Trophoblast cell (in vitro differentiated cells and primary cell): Measurements from ENCODE around the gene LRP2.

Experiments
- DNase-seq, 2 donors: peaks; one replicate each; pipeline ENCODE4 v3.0.0-alpha.2; 2016
- H2AFZ ChIP-seq: 2 replicates; pipeline ENCODE4 v1.6.1; 2013; ENCODE audit warnings: low read length, moderate library complexity, mild to moderate bottlenecking; ENCODE audit not compliant: insufficient read depth, poor library complexity
- H2AK5ac ChIP-seq: 2 replicates; pipeline ENCODE4 v1.6.1; 2013; ENCODE audit warnings: mild to moderate bottlenecking, low read length
- H2BK120ac ChIP-seq: 2 replicates; pipeline ENCODE4 v1.6.1; 2013; ENCODE audit warnings: low read length, mild to moderate bottlenecking, moderate library complexity; ENCODE audit not compliant: insufficient read depth, poor library complexity
- H2BK12ac ChIP-seq: 2 replicates; pipeline ENCODE4 v1.6.1; 2013; ENCODE audit warnings: mild to moderate bottlenecking, low read length, moderate library complexity
- H2BK5ac ChIP-seq: 2 replicates; pipeline ENCODE4 v1.6.1; 2013; ENCODE audit warnings: low read length, low read depth, moderate library complexity, mild to moderate bottlenecking; ENCODE audit not compliant: poor library complexity
- H3K14ac ChIP-seq: 2 replicates; pipeline ENCODE4 v1.6.1; 2013; ENCODE audit warnings: mild to moderate bottlenecking, low read length
- H3K18ac ChIP-seq: 2 replicates; pipeline ENCODE4 v1.6.1; 2013; ENCODE audit warnings: mild to moderate bottlenecking, low read length
- H3K23ac ChIP-seq: 2 replicates; pipeline ENCODE4 v1.6.1; 2013; ENCODE audit warnings: low read length
- H3K27ac ChIP-seq: 2 replicates; pipeline ENCODE4 v1.5.1; 2013; ENCODE audit warnings: low read depth, mild to moderate bottlenecking, inconsistent platforms, low read length, moderate library complexity
- H3K27me3 ChIP-seq: 2 replicates; pipeline ENCODE4 v1.6.1; 2013; ENCODE audit warnings: inconsistent platforms, mild to moderate bottlenecking, low read length, moderate library complexity; ENCODE audit not compliant: insufficient read depth
- H3K36me3 ChIP-seq, 2 experiments: 1 replicate in 1 of 2; 2 replicates in 1 of 2; pipeline ENCODE4 v1.6.1; 2013; ENCODE audit warnings: low read length in 2 of 2, mild to moderate bottlenecking in 2 of 2, moderate library complexity in 1 of 2; ENCODE audit not compliant: insufficient read depth in 2 of 2, control insufficient read depth in 1 of 2
- H3K4ac ChIP-seq: 2 replicates; pipeline ENCODE4 v1.6.1; 2013; ENCODE audit warnings: low read depth, mild to moderate bottlenecking, low read length, moderate library complexity
- H3K4me1 ChIP-seq, 2 experiments: 1 replicate in 1 of 2; 2 replicates in 1 of 2; pipeline ENCODE4 v1.6.1; 2013; ENCODE audit warnings: low read length in 2 of 2, mild to moderate bottlenecking in 2 of 2, moderate library complexity in 1 of 2; ENCODE audit not compliant: insufficient read depth in 2 of 2, control insufficient read depth in 1 of 2
- H3K4me2 ChIP-seq: 2 replicates; pipeline ENCODE4 v1.6.1; 2013; ENCODE audit warnings: inconsistent platforms, mild to moderate bottlenecking, low read length, moderate library complexity
- H3K4me3 ChIP-seq: 2 replicates; pipeline ENCODE4 v1.5.1; 2013; ENCODE audit warnings: mild to moderate bottlenecking, low read depth, low read length, inconsistent platforms
- H3K79me1 ChIP-seq: one replicate; pipeline ENCODE4 v1.6.1; 2013; ENCODE audit warnings: low read length
- H3K79me2 ChIP-seq: 2 replicates; pipeline ENCODE4 v1.6.1; 2013; ENCODE audit warnings: low read length, mild to moderate bottlenecking; ENCODE audit not compliant: control insufficient read depth, insufficient read depth, poor library complexity
- H3K9ac ChIP-seq: 2 replicates; pipeline ENCODE4 v1.6.1; 2013; ENCODE audit warnings: mild to moderate bottlenecking, low read length
- H3K9me3 ChIP-seq: 2 replicates; pipeline ENCODE4 v1.6.1; 2013; ENCODE audit warnings: low read depth, mild to moderate bottlenecking, control low read depth, inconsistent platforms, low read length; ENCODE audit not compliant: insufficient read depth
- H4K12ac ChIP-seq: 2 replicates; pipeline ENCODE4 v1.6.1; 2013; ENCODE audit warnings: low read depth, mild to moderate bottlenecking, low read length, moderate library complexity
- H4K8ac ChIP-seq: 2 replicates; pipeline ENCODE4 v1.6.1; 2013; ENCODE audit warnings: low read depth, mild to moderate bottlenecking, low read length, moderate library complexity
- H4K91ac ChIP-seq: one replicate; pipeline ENCODE4 v1.6.1; 2013; ENCODE audit warnings: low read depth, mild to moderate bottlenecking, low read length, moderate library complexity
- WGBS: extraction: QIAGEN DNeasy Blood & Tissue Kit; methylation state at CpG from one replicate; pipeline ENCODE4 v1.1.7; 2013; ENCODE audit warnings: missing lambda C conversion rate; ENCODE audit not compliant: insufficient read length, insufficient coverage; ENCODE audit errors: extremely low coverage; 5-methylcytosine and 5-hydroxymethylcytosine counted together

The LRP2 gene

DNA sequence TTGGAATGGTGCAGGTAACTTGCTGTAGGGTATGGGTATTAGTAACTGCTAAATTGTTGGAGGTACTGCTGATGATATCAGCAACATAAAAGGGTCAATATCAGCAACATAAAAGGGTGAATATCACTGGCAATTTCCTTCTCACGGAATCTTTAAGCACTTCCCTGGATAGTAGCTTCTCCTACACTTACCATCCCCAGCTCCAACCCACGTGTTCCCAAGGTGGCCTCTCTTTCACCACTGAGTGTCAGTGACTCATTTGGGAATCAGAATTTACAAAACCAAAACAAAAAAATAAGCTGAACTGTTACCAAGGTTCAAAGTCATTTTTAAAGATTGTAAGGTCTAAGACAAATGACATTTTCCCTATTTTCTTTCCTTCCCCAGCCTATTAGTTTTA, 70.8 kb downstream of the LRP2 start:
- H2BK5ac ChIP-seq, result no peak overlapping the region
- H3K79me2 ChIP-seq, result no peaks in the 10 kb centered on the region
- no peak overlapping the region for H3K23ac ChIP-seq
- no peaks in the 10 kb centered on the region for H3K36me3 ChIP-seq
- no peak overlapping the region for H3K9ac ChIP-seq
- H4K8ac ChIP-seq, result no peak overlapping the region
- H4K12ac ChIP-seq, result no peak overlapping the region
- H2BK120ac ChIP-seq, result no peak overlapping the region
- H4K91ac ChIP-seq, result no peak overlapping the region
- WGBS, result no CpG with 5 or more reads among the region's 2 CpGs
- H3K4me2 ChIP-seq, result no peak overlapping the region
- no peaks in the 10 kb centered on the region for H3K4me1 ChIP-seq
- H2AFZ ChIP-seq, result no peak overlapping the region
- no peaks in the 10 kb centered on the region for H3K9me3 ChIP-seq
- no peak overlapping the region for H2BK12ac ChIP-seq
- H3K18ac ChIP-seq, result no peak overlapping the region
- H3K14ac ChIP-seq, result no peak overlapping the region
- H3K4ac ChIP-seq, result no peak overlapping the region
- H2AK5ac ChIP-seq, result no peak overlapping the region
- H3K79me1 ChIP-seq, result no peaks in the 10 kb centered on the region
- no peak overlapping the region for H3K4me3 ChIP-seq
- no peak overlapping the region for H3K27ac ChIP-seq
- peak; percentile 2 to 58 for DNase-seq
- H3K27me3 ChIP-seq, result no peaks in the 10 kb centered on the region

DNA sequence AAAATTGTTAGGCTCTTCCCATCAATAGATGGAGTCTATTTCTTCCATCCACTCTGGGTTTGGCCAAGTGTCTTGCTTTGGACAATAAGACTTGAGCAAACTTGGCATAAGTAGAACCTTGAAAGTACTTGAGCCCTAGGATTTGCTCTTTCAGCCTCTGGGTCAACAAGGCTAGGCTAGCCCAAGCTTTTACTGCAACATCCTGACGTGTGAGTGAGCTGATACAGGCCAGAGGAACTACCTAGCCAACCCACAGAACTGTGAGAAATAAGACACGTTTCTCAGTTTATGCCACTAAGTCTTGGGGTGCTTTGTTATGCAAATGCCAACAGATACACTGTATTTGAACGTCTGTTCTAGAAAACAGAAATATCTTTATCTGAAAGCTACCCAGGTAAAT, 71.9 kb downstream of the LRP2 start:
- no CpG with 5 or more reads among the region's 3 CpGs for WGBS
- no peaks in the 10 kb centered on the region for H3K36me3 ChIP-seq

DNA sequence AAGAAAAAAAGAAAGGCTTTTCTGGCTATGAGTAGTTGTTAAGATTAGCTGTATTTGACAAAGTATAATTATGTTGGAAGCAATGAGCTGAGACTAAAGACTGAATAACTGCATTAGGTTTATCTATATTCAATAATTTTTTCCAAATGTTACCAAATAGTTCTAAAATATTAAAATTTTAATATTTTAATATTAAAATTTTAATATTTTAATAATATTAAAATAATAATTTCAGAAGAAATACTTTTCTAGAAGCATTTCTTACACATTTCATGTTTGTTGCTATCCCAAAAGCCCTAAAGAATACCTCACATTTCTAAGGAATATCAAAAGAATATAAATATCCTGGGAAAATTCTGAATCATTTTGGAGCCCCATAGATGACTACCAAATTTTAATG, 74.7 kb downstream of the LRP2 start:
- H3K4me1 ChIP-seq, result no peaks in the 10 kb centered on the region

More for the DNA sequence above, 71.9 kb downstream of the LRP2 start:
- Histone ChIP-seq H3K79me2 (no peaks in the 10 kb centered on the region), H3K27ac (no peak overlapping the region), H3K4ac (no peak overlapping the region), H4K8ac (no peak overlapping the region), H3K4me2 (no peak overlapping the region), H2BK120ac (no peak overlapping the region), H3K79me1 (no peaks in the 10 kb centered on the region), H3K14ac (no peak overlapping the region), H3K4me1 (no peaks in the 10 kb centered on the region), H4K12ac (no peak overlapping the region), H2AFZ (no peak overlapping the region), H2AK5ac (no peak overlapping the region), H3K9ac (no peak overlapping the region), H3K27me3 (no peaks in the 10 kb centered on the region), H4K91ac (no peak overlapping the region), H2BK5ac (no peak overlapping the region), H3K9me3 (no peaks in the 10 kb centered on the region), H3K4me3 (no peak overlapping the region), H2BK12ac (no peak overlapping the region), H3K23ac (no peak overlapping the region), H3K18ac (no peak overlapping the region)
- DNase-seq, result no peak

DNA sequence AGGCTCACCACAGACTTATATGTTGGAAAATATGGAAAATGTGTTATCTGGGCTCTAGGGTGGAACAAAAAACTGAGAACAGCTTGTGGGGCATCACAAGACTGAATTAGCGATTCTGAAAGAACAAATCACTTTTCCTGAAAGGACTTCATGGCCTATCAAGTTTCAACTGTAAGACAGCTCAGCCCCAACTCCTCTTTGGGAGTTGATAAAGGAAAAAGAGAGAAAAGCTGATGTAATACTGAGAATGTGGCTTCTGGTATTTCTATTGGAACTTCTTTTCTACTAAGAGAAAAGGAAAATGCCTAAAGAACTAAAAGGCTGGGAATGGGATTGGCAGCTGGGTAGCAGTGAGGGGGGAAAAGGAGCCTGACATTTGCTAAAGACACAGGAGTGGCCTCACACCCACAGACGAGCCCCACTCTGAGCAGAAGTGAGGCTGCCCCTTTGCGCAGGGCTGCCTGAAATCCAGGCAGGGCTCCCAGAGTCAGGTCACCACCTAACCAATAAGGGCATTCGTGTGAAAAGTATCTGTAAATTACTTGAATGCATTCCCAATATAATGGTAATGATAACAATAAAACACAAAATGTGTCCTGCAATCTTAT, 75.6 kb downstream of the LRP2 start:
- Histone ChIP-seq H3K27ac (no peak overlapping the region), H2AK5ac (no peak overlapping the region), H2BK12ac (no peak overlapping the region), H4K91ac (no peak overlapping the region), H4K12ac (no peak overlapping the region), H3K4ac (no peak overlapping the region), H2BK5ac (no peak overlapping the region), H3K14ac (no peak overlapping the region), H3K4me1 (no peaks in the 10 kb centered on the region), H3K9ac (no peak overlapping the region), H3K79me1 (no peaks in the 10 kb centered on the region), H3K23ac (no peak overlapping the region), H3K36me3 (no peaks in the 10 kb centered on the region), H3K4me3 (no peak overlapping the region), H2AFZ (no peak overlapping the region), H4K8ac (no peak overlapping the region), H3K4me2 (no peak overlapping the region), H3K18ac (no peak overlapping the region), H2BK120ac (no peak overlapping the region), H3K9me3 (no peaks in the 10 kb centered on the region), H3K79me2 (no peaks in the 10 kb centered on the region), H3K27me3 (no peaks in the 10 kb centered on the region)
- DNase-seq, result no peak
- no CpG with 5 or more reads among the region's 4 CpGs for WGBS

More for the DNA sequence above, 74.7 kb downstream of the LRP2 start:
- no peak overlapping the region for H2BK5ac ChIP-seq
- H4K8ac ChIP-seq, result no peak overlapping the region
- no peak overlapping the region for H3K4me2 ChIP-seq
- no peaks in the 10 kb centered on the region for H3K27me3 ChIP-seq
- no peaks in the 10 kb centered on the region for H3K79me2 ChIP-seq
- H3K4me3 ChIP-seq, result no peak overlapping the region
- no peak overlapping the region for H2BK120ac ChIP-seq
- no peak overlapping the region for H3K23ac ChIP-seq
- no peak overlapping the region for H4K91ac ChIP-seq
- no peak for DNase-seq
- H3K79me1 ChIP-seq, result no peaks in the 10 kb centered on the region
- H3K27ac ChIP-seq, result no peak overlapping the region
- no peak overlapping the region for H4K12ac ChIP-seq
- H2BK12ac ChIP-seq, result no peak overlapping the region
- no peaks in the 10 kb centered on the region for H3K36me3 ChIP-seq
- H3K14ac ChIP-seq, result no peak overlapping the region
- no peak overlapping the region for H3K9ac ChIP-seq
- no peak overlapping the region for H3K4ac ChIP-seq
- H2AK5ac ChIP-seq, result no peak overlapping the region
- H3K18ac ChIP-seq, result no peak overlapping the region
- H2AFZ ChIP-seq, result no peak overlapping the region
- no peaks in the 10 kb centered on the region for H3K9me3 ChIP-seq
